Astrocyte of the spinal cord (primary cell): Measurements from ENCODE around the gene RNF169.
A peak's percentile ranks its signal among the peaks of the same experiment; 100 is the strongest.

Experiments used
- DNase-seq: peaks from one replicate; pipeline ENCODE4 v3.0.0; 2011; ENCODE audit warnings: low read depth, low spot score
- H3K4me3 ChIP-seq: 2 replicates; pipeline ENCODE4 v1.5.1; 2011; ENCODE audit warnings: low read depth, mild to moderate bottlenecking, low read length, moderate library complexity
- CTCF ChIP-seq: IDR thresholded peaks from 2 replicates; pipeline ENCODE4 v1.5.1; 2012; ENCODE audit warnings: low read depth, mild to moderate bottlenecking, low read length, inconsistent platforms
- in situ Hi-C: cut with HindIII; loops from 2 replicates; pipeline ENCODE4 v1.10.0; 2017; ENCODE audit warnings: low sequenced_read_pairs

Gene RNF169

GRCh38 chr11:74736031-74736430 lies 12.6 kb upstream of the RNF169 start:
- no peak for DNase-seq
- in situ Hi-C loops: no loop called here
- no peak overlapping the region for H3K4me3 ChIP-seq
- TF ChIP-seq CTCF: no peak

DNA sequence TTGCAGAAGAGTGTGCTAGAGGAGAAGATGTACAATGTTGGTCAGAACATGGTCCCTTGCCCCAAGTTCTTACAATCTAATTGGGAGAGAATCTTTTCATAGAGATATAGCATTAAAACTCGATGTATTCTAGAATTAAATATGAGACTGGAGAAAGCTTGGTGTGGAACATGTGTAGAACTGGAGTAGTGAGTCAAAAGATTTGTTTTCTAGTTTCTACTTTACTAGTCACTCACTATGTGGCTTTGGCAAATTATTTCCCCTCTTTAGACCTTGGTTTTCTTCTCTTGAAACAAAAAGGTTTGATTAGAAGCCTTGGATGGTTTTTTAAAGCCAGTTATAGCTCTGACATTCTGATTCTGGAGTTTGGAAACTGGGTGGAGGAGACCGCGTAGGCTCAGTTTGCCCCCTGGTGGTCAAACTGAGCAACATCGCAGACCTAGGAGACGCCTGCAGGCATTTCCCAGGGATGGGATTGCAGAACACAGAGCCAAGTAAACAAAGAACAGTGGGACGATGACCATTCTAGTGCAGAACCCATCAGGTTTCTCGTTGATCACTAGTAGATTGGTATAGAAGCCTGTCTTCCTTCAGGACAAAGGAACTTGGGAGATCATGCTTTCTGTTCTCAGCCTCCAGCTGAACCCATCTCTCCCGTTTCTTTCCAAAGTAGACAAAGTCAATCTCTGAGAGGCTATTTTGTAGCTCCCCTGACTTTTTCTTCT lies 8.9 kb upstream of the RNF169 start:
- in situ Hi-C loops: no loop called here
- TF ChIP-seq CTCF: peak; percentile 91
- DNase-seq: peak; percentile 64
- no peak overlapping the region for H3K4me3 ChIP-seq

- DNase-seq: no peak
- TF ChIP-seq CTCF: no peak
- no peak overlapping the region for H3K4me3 ChIP-seq
- in situ Hi-C loops: no loop called here
These were observed 6.6 kb upstream of the RNF169 start for GRCh38 chr11:74742070-74742469.

DNA sequence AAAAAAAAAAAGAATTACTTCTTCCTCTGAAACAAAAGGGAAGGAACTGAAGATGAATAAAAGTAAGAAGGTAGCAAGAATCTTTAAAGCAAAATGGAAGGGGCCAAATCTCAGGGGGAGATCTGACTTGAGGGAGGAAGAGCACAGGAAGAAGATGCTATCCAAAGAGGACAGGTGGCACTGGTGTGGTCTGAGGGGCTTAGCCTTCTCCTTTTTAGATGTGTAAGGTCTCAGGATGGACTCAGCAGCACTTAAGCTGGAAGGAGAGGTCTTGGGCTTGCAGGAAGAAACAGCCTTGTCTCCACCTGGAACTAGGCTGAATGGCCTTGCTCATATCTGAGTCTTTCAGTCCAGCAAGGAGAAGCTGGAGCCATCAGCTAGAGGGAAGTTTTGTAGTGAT lies 5.0 kb upstream of the RNF169 start:
- no peak for DNase-seq

DNA sequence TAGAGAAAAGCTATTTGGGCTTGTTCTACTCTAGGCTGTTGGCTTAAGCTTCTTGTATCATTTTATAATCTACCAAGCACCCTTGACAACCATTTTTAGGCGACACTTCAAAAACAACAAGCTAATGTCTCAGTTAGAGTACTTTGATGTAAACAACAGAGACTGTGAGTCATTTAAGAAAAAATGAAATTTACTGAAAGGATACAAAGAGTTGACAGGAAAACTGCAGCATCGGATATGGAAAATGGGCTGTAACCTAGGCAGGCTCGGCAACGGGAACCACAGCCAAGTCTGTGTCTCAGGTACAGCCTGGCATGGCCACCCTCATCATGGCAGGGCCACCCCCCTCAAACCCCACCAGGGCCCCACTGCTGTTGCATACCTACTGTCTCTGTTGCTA lies 4.4 kb upstream of the RNF169 start:
- no peak for TF ChIP-seq CTCF
- no peak overlapping the region for H3K4me3 ChIP-seq
- DNase-seq: no peak
- in situ Hi-C loops: no loop called here

More for the DNA sequence above, 5.0 kb upstream of the RNF169 start:
- in situ Hi-C loops: no loop called here
- no peak overlapping the region for H3K4me3 ChIP-seq
- TF ChIP-seq CTCF: no peak

GRCh38 chr11:74746868-74747267 lies 1.8 kb upstream of the RNF169 start:
- DNase-seq: no peak
- in situ Hi-C loops: no loop called here
- TF ChIP-seq CTCF: no peak
- no peak overlapping the region for H3K4me3 ChIP-seq
